ENCODE data around the gene GCNT2.
"Not testable (repeated sequence)": the region's sequence is repeated elsewhere in the genome, so short reads cannot be mapped to it uniquely, and the experiment has no call there.

- TF ChIP-seq POLR2AphosphoS5, POLR2A (IDR thresholded peaks at IDR 0.05; ENCODE audit: low read depth, low read length): not testable (repeated sequence)
Observed at GRCh38 chr6:10665595-10665994, 144.4 kb downstream of the GCNT2 start.
